HL-60 (cell line): ENCODE results near the gene RBM38.

Experiments used
- CTCF ChIP-seq: IDR thresholded peaks from one replicate; pipeline ENCODE4 v1.5.1; 2011; ENCODE audit warnings: low read length, control low read depth, inconsistent platforms; ENCODE audit not compliant: insufficient read depth
- POLR2AphosphoS5 ChIP-seq: IDR thresholded peaks from 2 replicates; pipeline ENCODE4 v1.6.1; 2012; ENCODE audit warnings: low read depth

- no peak for TF ChIP-seq CTCF
- TF ChIP-seq POLR2AphosphoS5, result no peak
Observed at GRCh38 chr20:57399587-57400155, 8.5 kb downstream of the RBM38 start.
